ENCODE data around the gene GLIS1. TPM values are rescaled to one million over a fixed set of nuclear protein-coding genes. Genes with fewer than 3 reads are reported as not detected.

The GLIS1 gene
- total and polyA plus RNA-seq, 2 of the 8 experiments (the other 6 are each of a cell fraction or from before 2014, with no cell fraction given), result 0.15 to 0.22 TPM

DNA sequence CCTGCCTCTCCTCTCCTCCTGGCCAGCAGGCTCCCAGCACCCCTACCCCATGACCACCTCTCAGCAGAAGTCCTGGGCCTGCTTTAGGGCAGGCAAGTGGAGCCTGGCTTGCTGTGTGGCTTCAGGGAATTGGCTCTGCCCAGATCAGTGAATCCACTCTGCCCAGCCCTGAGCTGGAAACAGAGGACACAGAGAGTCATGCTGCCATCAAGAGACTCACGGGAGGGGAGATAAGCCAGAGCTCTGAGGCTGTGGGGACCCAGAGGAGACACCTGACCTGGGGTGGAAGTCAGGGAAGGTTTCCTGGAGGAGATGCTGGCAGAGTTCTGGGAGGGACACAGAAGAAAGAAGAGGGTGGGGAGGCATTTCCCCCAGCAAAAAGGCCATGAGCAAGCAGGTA is 54.2 kb downstream of the GLIS1 start:
- Histone ChIP-seq H2BK15ac (ENCODE audit: low read length) (peak overlapping the region; percentile 81; the same call in 1 of the 2 replicates), H2BK12ac (ENCODE audit: low read depth, low read length) (peak overlapping the region; percentile 68; the same call in 1 of the 2 replicates), H3K9ac (replicated peaks in 1 of 4; ENCODE audit: extremely low read depth in 1 of 4, low read depth in 3 of 4, low read length in 3 of 4) (no peak overlapping the region), H4K20me1 (replicated peaks in 1 of 2; ENCODE audit: control insufficient read depth in 1 of 2, insufficient read depth in 2 of 2, low read length in 2 of 2) (no peaks in the 10 kb centered on the region), H3K36me3 (ENCODE audit: control insufficient read depth in 2 of 4, insufficient read depth in 4 of 4, low read length in 3 of 4) (no peaks in the 10 kb centered on the region), H2AFZ (ENCODE audit: low read length) (no peak overlapping the region), H3K18ac (ENCODE audit: extremely low read depth, low read length) (peak overlapping the region; percentile 56; the same call in 1 of the 2 replicates), H3K4me3 (ENCODE audit: extremely low read depth in 1 of 4, insufficient read depth in 2 of 4, low read depth in 3 of 4, low read length in 4 of 4) (no peak overlapping the region), H2BK20ac (ENCODE audit: low read length) (peak overlapping the region; percentile 72; the same call in 1 of the 2 replicates), H2BK5ac (ENCODE audit: low read depth, low read length) (no peak overlapping the region), H3K23ac (ENCODE audit: insufficient read length) (no peak overlapping the region), H3K56ac (replicated peaks; ENCODE audit: insufficient read length, low read depth, low read length) (no peak overlapping the region), H3K79me1 (ENCODE audit: low read depth, low read length) (no peaks in the 10 kb centered on the region; the same call in 1 of the 2 replicates), H2BK120ac (replicated peaks; ENCODE audit: low read depth, low read length) (no peak overlapping the region), H3K27me3 (replicated peaks in 1 of 4; ENCODE audit: control insufficient read depth in 3 of 4, extremely low read depth in 1 of 4, insufficient read depth in 3 of 4, low read length in 3 of 4) (peaks cover 0 to 11% (median 4%) of the 10 kb centered on the region in 4 experiments; a peak in 3 of 7 replicates), H3K23me2 (ENCODE audit: low read depth, low read length) (no peaks in the 10 kb centered on the region; the same call in 1 of the 2 replicates), H3K9me3 (ENCODE audit: insufficient read depth in 2 of 2, low read depth in 1 of 2, low read length in 1 of 2) (no peaks in the 10 kb centered on the region), H3K4me1 (replicated peaks in 1 of 4; ENCODE audit: control insufficient read depth in 3 of 4, insufficient read depth in 4 of 4, low read length in 3 of 4) (peaks cover 4 to 21% (median 15%) of the 10 kb centered on the region in 4 experiments), H4K5ac (ENCODE audit: insufficient read length, low read depth, low read length) (no peak overlapping the region), H3K4me2 (ENCODE audit: insufficient read depth in 1 of 2, low read depth in 2 of 2, low read length in 2 of 2) (no peak overlapping the region; a peak in 1 of 4 replicates), H4K8ac (ENCODE audit: extremely low read depth, insufficient read depth, low read length) (no peak overlapping the region), H2AK5ac (ENCODE audit: low read depth, low read length) (no peak overlapping the region), H3K27ac (ENCODE audit: low read depth, low read length) (no peak overlapping the region), H4K91ac (replicated peaks; ENCODE audit: insufficient read length, low read length) (no peak overlapping the region), H3K4ac (replicated peaks; ENCODE audit: insufficient read length, low read depth, low read length) (peak overlapping the region; percentile 61), H3K79me2 (ENCODE audit: control insufficient read depth in 1 of 2, insufficient read depth in 2 of 2, low read length in 2 of 2) (no peaks in the 10 kb centered on the region), H3K14ac (ENCODE audit: insufficient read length) (no peak overlapping the region)
- no peak for DNase-seq (ENCODE audit: low read depth in 1 of 2, low spot score in 2 of 2)
- TF ChIP-seq, protein P1, sequence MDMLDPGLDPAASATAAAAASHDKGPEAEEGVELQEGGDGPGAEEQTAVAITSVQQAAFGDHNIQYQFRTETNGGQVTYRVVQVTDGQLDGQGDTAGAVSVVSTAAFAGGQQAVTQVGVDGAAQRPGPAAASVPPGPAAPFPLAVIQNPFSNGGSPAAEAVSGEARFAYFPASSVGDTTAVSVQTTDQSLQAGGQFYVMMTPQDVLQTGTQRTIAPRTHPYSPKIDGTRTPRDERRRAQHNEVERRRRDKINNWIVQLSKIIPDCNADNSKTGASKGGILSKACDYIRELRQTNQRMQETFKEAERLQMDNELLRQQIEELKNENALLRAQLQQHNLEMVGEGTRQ (IDR thresholded peaks at IDR 0.05; ENCODE audit: low read length), result no peak
- no peak for TF ChIP-seq TEAD4 (IDR thresholded peaks at IDR 0.05; ENCODE audit: low read depth, low read length)
- TF ChIP-seq SIX5 (IDR thresholded peaks at IDR 0.05; ENCODE audit: low read depth, low read length), result no peak
- TF ChIP-seq RAD21 (IDR thresholded peaks at IDR 0.05 in 1 of 2, conservative IDR thresholded peaks at IDR 0.05 in 1 of 2; ENCODE audit: low read depth in 2 of 2, low read length in 2 of 2), result no peak
- no peak for TF ChIP-seq GABPA (IDR thresholded peaks at IDR 0.05; ENCODE audit: borderline replicate concordance, insufficient read depth, low read length)
- TF ChIP-seq SP4 (IDR thresholded peaks at IDR 0.05; ENCODE audit: low read length), result no peak
- TF ChIP-seq ZNF274 (IDR thresholded peaks at IDR 0.05; ENCODE audit: borderline replicate concordance, extremely low read depth, low read length), result no peak
- TF ChIP-seq POU5F1 (IDR thresholded peaks at IDR 0.05; ENCODE audit: low read depth, low read length), result no peak
- no peak for TF ChIP-seq CREB1 (IDR thresholded peaks at IDR 0.05)
- no peak for TF ChIP-seq CTBP2 (IDR thresholded peaks at IDR 0.05; ENCODE audit: borderline replicate concordance, insufficient read depth, insufficient read length, low read length)
- no peak for TF ChIP-seq SP1 (IDR thresholded peaks at IDR 0.05; ENCODE audit: low read depth, low read length)
- no peak for TF ChIP-seq CBX8 (IDR thresholded peaks at IDR 0.05; ENCODE audit: borderline replicate concordance, low read depth, low read length)
- no peak for FAIRE-seq
- WGBS, 2 experiments (ENCODE audit: extremely low coverage in 1 of 2, insufficient coverage in 1 of 2, insufficient read length in 1 of 2, insufficient replicate concordance in 2 of 2, low coverage in 1 of 2, low lambda C conversion rate in 2 of 2, missing lambda C conversion rate in 1 of 2), result 63% methylated on average over 1 of the region's 1 CpG; no CpG with 5 or more reads in 1 of the 2 experiments
- CTCF ChIA-PET (ENCODE audit: partially characterized antibody), result interaction anchor here (0.6 to 10.7 kb wide), 17 partner anchors 10 to 219 kb away, joined by 3 to 129 read pairs (median 3); no protein-coding TSS in a partner anchor
- POLR2A ChIA-PET (ENCODE audit: partially characterized antibody), result no interaction called here

All from H1 (cell line).